Vagina (tissue), 2 donors: ENCODE measurements around the gene TMIGD2. TPM values are rescaled to one million over a fixed set of nuclear protein-coding genes. Genes with fewer than 3 reads are reported as not detected.

ENCODE experiments used
- DNase-seq, 2 donors: peaks; one replicate each; pipeline ENCODE4 v3.0.0-alpha.2; 2017; ENCODE audit errors: extremely low spot score in 2 of 2
- H3K27ac ChIP-seq: fragments of 200-600 bp; sonication (generic); one replicate; pipeline ENCODE4 v1.5.1; 2019
- H3K27me3 ChIP-seq: fragments of 200-600 bp; sonication (generic); one replicate; pipeline ENCODE4 v1.5.1; 2019
- H3K36me3 ChIP-seq, 2 donors: fragments of 200-600 bp; sonication (generic); one replicate each; pipeline ENCODE4 v1.5.1; 2017 to 2019
- H3K4me1 ChIP-seq: fragments of 200-600 bp; sonication (generic); one replicate; pipeline ENCODE4 v1.5.1; 2019
- H3K4me3 ChIP-seq, 2 donors: fragments of 200-600 bp; sonication (generic); 1 replicate in 1 of 2; 2 replicates in 1 of 2; pipeline ENCODE4 v1.5.1; 2016 to 2019
- H3K9me3 ChIP-seq: fragments of 200-600 bp; sonication (generic); one replicate; pipeline ENCODE4 v1.5.1; 2019
- POLR2A ChIP-seq, 2 donors: fragments of 450-650 bp; IDR thresholded peaks; one replicate each; pipeline ENCODE4 v1.6.1; 2017; ENCODE audit warnings: antibody characterized with exemption in 2 of 2, mild to moderate bottlenecking in 2 of 2, moderate library complexity in 2 of 2
- POLR2AphosphoS5 ChIP-seq, 2 donors: sonication (generic); formaldehyde crosslinking; IDR thresholded peaks; one replicate each; pipeline ENCODE4 v1.9.0; 2017; ENCODE audit warnings: antibody characterized with exemption in 2 of 2, mild to moderate bottlenecking in 2 of 2, low read depth in 1 of 2; ENCODE audit not compliant: insufficient read depth in 1 of 2
- intact Hi-C: fragments of 100-400 bp; cut with DNase I; formaldehyde crosslinking; loops from one replicate; pipeline ENCODE4 v1.15.1; 2023
- total RNA-seq: library from RNA; depleted of rRNA; stranded (reverse); fragments of >200 nt; gene quantifications from one replicate; pipeline ENCODE4 v1.2.3, GENCODE V29; 2016
- TF ChIP-seq, protein P1 (sequence below), 3 experiments: fragments of 450-650 bp in 2 of 3; fragments of 200-600 bp in 1 of 3; sonication (generic) in 1 of 3; IDR thresholded peaks; one replicate each; pipeline ENCODE4 v1.5.1; 2017 to 2019; ENCODE audit warnings: antibody characterized with exemption in 3 of 3, mild to moderate bottlenecking in 2 of 3, moderate library complexity in 2 of 3

Gene TMIGD2
- total RNA-seq, 1 donor from 2014 or later = not detected

DNA sequence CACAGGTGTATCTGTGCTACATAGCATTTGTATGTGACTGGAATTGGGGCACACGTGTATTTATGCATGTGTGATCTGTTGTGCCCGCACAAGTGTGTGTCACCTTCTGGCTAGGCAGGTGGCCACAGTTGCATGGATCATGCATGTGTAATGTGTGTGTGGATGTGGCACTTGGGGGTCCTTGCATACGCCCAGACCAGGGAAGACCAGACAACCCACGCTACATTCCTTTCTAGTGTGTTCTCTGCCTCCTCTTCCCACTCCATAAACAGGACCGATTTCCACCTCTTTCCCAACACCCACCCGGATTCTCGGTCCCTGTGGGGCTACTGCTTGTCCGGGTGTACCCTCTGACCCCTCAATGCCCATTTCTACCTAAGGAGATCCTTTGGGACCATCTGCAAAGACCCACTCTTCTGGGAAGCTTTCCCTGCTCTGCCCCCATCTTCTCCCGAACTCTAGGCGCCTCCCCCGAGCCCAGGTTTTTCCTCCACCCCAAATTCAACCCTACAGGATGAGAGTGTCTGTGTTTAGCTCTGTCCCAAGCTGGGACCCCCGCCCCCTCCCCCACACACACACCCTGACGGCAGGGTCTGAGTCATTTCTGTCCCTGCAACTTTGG, 24.1 kb upstream of the TMIGD2 start:
- no peak for DNase-seq
- intact Hi-C loops = no loop called here
- no peaks in the 10 kb centered on the region for H3K27me3 ChIP-seq
- no peak overlapping the region for H3K4me3 ChIP-seq
- H3K27ac ChIP-seq = no peak overlapping the region
- no peaks in the 10 kb centered on the region for H3K9me3 ChIP-seq
- H3K36me3 ChIP-seq = no peaks in the 10 kb centered on the region
- peaks cover 22% of the 10 kb centered on the region for H3K4me1 ChIP-seq
- TF ChIP-seq, protein P1, sequence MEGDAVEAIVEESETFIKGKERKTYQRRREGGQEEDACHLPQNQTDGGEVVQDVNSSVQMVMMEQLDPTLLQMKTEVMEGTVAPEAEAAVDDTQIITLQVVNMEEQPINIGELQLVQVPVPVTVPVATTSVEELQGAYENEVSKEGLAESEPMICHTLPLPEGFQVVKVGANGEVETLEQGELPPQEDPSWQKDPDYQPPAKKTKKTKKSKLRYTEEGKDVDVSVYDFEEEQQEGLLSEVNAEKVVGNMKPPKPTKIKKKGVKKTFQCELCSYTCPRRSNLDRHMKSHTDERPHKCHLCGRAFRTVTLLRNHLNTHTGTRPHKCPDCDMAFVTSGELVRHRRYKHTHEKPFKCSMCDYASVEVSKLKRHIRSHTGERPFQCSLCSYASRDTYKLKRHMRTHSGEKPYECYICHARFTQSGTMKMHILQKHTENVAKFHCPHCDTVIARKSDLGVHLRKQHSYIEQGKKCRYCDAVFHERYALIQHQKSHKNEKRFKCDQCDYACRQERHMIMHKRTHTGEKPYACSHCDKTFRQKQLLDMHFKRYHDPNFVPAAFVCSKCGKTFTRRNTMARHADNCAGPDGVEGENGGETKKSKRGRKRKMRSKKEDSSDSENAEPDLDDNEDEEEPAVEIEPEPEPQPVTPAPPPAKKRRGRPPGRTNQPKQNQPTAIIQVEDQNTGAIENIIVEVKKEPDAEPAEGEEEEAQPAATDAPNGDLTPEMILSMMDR (IDR thresholded peaks at IDR 0.05) = no peak
- TF ChIP-seq POLR2AphosphoS5 (IDR thresholded peaks at IDR 0.05; ENCODE audit: insufficient read depth in 1 of 2, low read depth in 1 of 2) (no peak), POLR2A (IDR thresholded peaks at IDR 0.05) (no peak)

DNA sequence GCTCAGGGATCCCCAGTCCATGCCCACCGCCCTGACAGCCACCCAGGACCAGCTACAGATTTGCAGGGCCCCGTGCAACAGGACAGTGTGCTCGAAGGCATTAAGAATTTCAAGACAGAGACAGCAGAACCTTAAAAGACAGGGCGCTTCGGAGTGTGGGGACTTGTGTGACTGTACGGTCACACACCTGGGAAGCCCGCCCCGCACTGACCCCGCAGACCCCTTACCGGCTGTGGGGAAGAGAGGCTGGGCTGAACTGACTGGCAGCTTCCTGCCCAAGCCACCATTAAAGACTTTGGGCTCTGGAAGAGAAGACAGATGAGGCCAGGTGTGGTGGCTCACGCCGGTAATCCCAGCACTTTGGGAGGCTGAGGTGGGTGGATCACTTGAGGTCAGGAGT, 22.0 kb upstream of the TMIGD2 start:
- no peak for TF ChIP-seq POLR2AphosphoS5 (IDR thresholded peaks at IDR 0.05; ENCODE audit: insufficient read depth in 1 of 2, low read depth in 1 of 2)
- TF ChIP-seq, protein P1 (IDR thresholded peaks at IDR 0.05) = no peak
- no peak for TF ChIP-seq POLR2A (IDR thresholded peaks at IDR 0.05)

DNA sequence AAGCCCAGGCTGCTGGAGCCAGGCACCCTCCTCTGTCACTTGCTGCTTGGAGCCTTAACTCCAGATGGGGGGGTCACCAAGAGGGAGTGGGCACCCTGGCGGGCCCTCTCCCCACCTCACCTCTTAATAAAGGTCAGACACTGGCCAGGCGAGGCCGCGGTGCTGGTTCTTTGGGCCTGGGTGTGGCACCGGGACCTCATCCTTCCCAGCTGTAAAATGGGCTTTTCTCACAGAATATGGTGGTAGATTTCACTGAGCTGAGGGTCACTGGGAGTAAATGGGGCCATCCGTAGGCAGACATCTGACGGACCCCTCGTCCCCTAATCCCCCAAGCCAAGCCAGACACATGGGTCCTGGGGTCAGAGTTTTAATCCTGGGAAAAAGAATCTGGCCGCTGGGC, 21.5 kb upstream of the TMIGD2 start:
- Histone ChIP-seq H3K27ac (no peak overlapping the region), H3K4me3 (no peak overlapping the region), H3K27me3 (no peaks in the 10 kb centered on the region), H3K4me1 (peaks cover 16% of the 10 kb centered on the region), H3K9me3 (no peaks in the 10 kb centered on the region), H3K36me3 (no peaks in the 10 kb centered on the region)
- no peak for DNase-seq
- intact Hi-C loops = no loop called here
- TF ChIP-seq POLR2AphosphoS5 (IDR thresholded peaks at IDR 0.05; ENCODE audit: insufficient read depth in 1 of 2, low read depth in 1 of 2) (no peak), POLR2A (IDR thresholded peaks at IDR 0.05) (no peak)
- TF ChIP-seq, protein P1 (IDR thresholded peaks at IDR 0.05) = no peak

More for the DNA sequence above, 22.0 kb upstream of the TMIGD2 start:
- Histone ChIP-seq H3K27ac (no peak overlapping the region), H3K9me3 (no peaks in the 10 kb centered on the region), H3K27me3 (no peaks in the 10 kb centered on the region), H3K4me1 (peaks cover 21% of the 10 kb centered on the region), H3K4me3 (no peak overlapping the region), H3K36me3 (no peaks in the 10 kb centered on the region)
- DNase-seq = no peak
- intact Hi-C loops = no loop called here

DNA sequence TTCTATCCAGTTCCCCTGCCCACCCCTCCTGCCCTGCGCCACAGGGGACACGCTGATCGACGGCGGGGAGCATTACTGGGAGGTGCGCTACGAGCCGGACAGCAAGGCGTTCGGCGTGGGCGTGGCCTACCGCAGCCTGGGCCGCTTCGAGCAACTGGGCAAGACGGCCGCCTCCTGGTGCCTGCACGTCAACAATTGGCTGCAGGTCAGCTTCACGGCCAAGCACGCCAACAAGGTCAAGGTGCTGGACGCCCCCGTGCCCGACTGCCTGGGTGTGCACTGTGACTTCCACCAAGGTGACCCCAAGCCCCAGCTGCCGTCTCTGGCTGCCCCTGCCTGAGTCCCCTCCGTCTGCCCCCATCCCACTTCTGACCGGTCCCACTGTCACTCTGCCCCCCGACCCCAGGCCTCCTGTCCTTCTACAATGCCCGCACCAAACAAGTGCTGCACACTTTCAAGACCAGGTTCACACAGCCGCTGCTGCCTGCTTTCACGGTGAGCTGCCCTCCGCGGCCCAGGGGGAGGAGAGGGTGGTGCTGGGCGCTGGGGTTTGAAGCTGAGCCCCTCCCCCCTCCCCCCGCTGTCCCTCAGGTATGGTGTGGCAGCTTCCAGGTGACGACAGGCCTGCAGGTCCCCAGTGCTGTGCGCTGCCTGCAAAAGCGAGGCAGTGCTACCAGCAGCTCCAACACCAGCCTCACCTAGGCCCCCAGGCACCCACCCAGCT, 20.9 kb upstream of the TMIGD2 start:
- TF ChIP-seq POLR2AphosphoS5 (IDR thresholded peaks at IDR 0.05; ENCODE audit: insufficient read depth in 1 of 2, low read depth in 1 of 2) (no peak), POLR2A (IDR thresholded peaks at IDR 0.05) (no peak)
- TF ChIP-seq, protein P1 (IDR thresholded peaks at IDR 0.05) = no peak
- Histone ChIP-seq H3K27me3 (no peaks in the 10 kb centered on the region), H3K27ac (no peak overlapping the region), H3K9me3 (no peaks in the 10 kb centered on the region), H3K4me3 (no peak overlapping the region), H3K36me3 (no peaks in the 10 kb centered on the region), H3K4me1 (peaks cover 13% of the 10 kb centered on the region)
- intact Hi-C loops = no loop called here
- DNase-seq = no peak

DNA sequence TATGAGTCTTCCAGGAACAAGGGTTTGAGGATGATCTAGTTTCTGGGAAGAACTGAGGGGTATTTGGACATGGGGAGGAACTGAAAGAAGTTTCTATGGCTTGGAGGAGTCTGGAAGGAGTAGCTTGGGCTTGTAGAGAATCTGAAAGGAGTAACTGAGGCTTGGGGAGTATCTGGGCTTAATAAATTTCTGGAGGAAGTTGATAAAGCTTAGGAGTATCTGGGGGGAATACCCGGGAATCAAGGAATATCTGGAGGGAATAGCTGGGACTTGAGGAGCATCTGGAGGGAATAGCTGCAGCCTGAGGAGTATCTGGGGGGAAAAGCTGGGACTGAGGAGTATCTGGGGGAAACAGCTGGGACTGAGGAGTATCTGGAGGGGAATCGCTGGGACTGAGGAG, 18.2 kb upstream of the TMIGD2 start:
- intact Hi-C loops = no loop called here

More for the DNA sequence above, 18.2 kb upstream of the TMIGD2 start:
- DNase-seq = no peak
- no peaks in the 10 kb centered on the region for H3K36me3 ChIP-seq
- no peaks in the 10 kb centered on the region for H3K27me3 ChIP-seq
- no peaks in the 10 kb centered on the region for H3K9me3 ChIP-seq
- no peaks in the 10 kb centered on the region for H3K4me1 ChIP-seq
- H3K4me3 ChIP-seq = no peak overlapping the region
- H3K27ac ChIP-seq = no peak overlapping the region
- TF ChIP-seq POLR2A (IDR thresholded peaks at IDR 0.05) (no peak), POLR2AphosphoS5 (IDR thresholded peaks at IDR 0.05; ENCODE audit: insufficient read depth in 1 of 2, low read depth in 1 of 2) (no peak)
- TF ChIP-seq, protein P1 (IDR thresholded peaks at IDR 0.05) = no peak
